ENCODE results near the gene RENBP. TPM values are rescaled to one million over a fixed set of nuclear protein-coding genes. Genes with fewer than 3 reads are reported as not detected.
A peak's percentile ranks its signal among the peaks of the same experiment; 100 is the strongest.

The RENBP gene
- total and polyA plus RNA-seq, 12 donors: 5.4 to 69.6 (median 26.1) TPM

- WGBS, 4 donors: 10 to 38% (median 26%) methylated on average over 17 to 56 of the region's 59 CpGs; no CpG with 5 or more reads in 1 of the 4 donors
- Histone ChIP-seq H3K27ac (peak within 1 kb of the TSS; percentile 86 to 98 (median 95)), H3K4me1 (replicated peaks in 1 of 2) (peaks cover 13 to 45% of the 10 kb centered on the region in 2 donors), H3K9me3 (replicated peaks in 1 of 3) (no peaks in the 10 kb centered on the region), H3K27me3 (no peaks in the 10 kb centered on the region), H3K36me3 (replicated peaks in 1 of 2) (peaks cover 0 to 11% of the 10 kb centered on the region in 2 donors), H3K4me3 (peak within 1 kb of the TSS in 1 of 4 donors; percentile 64)
- no peak for TF ChIP-seq POLR2A (IDR thresholded peaks at IDR 0.05)
- TF ChIP-seq CTCF (IDR thresholded peaks at IDR 0.05): peak in 1 of 6 experiments; percentile 0
- intact Hi-C loops (cut with DNase I): no loop called here
- DNase-seq: no peak
Measured at GRCh38 chrX:153925739-153926551, 18.5 kb downstream of the RENBP start, which contains the start of gene ARHGAP4. Gene ARHGAP4 (minus strand): TSS chrX:153926264. CDS start chrX:153926202, 62 bp downstream.

- no peaks in the 10 kb centered on the region for H3K9me3 ChIP-seq (replicated peaks in 1 of 3)
- peaks cover 13 to 45% of the 10 kb centered on the region in 2 donors for H3K4me1 ChIP-seq (replicated peaks in 1 of 2)
- no peaks in the 10 kb centered on the region for H3K27me3 ChIP-seq
- peak overlapping the region in 3 of 5 donors; percentile 68 to 96 (median 94) for H3K27ac ChIP-seq
- H3K36me3 ChIP-seq (replicated peaks in 1 of 2): peaks cover 0 to 5% of the 10 kb centered on the region in 2 donors
- intact Hi-C loops (cut with DNase I): no loop called here
- peak overlapping the region in 1 of 4 donors; percentile 64 for H3K4me3 ChIP-seq
- DNase-seq: no peak
- 73 to 83% (median 77%) methylated on average over 1 to 4 of the region's 4 CpGs for WGBS, 4 donors
- TF ChIP-seq CTCF (IDR thresholded peaks at IDR 0.05) (no peak), POLR2A (IDR thresholded peaks at IDR 0.05) (no peak)
Measured at GRCh38 chrX:153925387-153925738, 19.1 kb downstream of the RENBP start.

GRCh38 chrX:153924149-153924861 is 20.1 kb downstream of the RENBP start:
- 25 to 47% (median 45%) methylated on average over 7 to 14 of the region's 14 CpGs for WGBS, 4 donors
- Histone ChIP-seq H3K27ac (peak overlapping the region in 2 of 5 donors; percentile 34 to 96), H3K4me3 (no peak overlapping the region), H3K27me3 (peaks cover 1% of the 10 kb centered on the region), H3K9me3 (replicated peaks in 1 of 3) (no peaks in the 10 kb centered on the region), H3K4me1 (replicated peaks in 1 of 2) (peaks cover 13 to 39% of the 10 kb centered on the region in 2 donors), H3K36me3 (replicated peaks in 1 of 2) (no peaks in the 10 kb centered on the region)
- intact Hi-C loops (cut with DNase I): no loop called here
- peak in 6 of 7 donors; percentile 50 to 79 (median 63) for DNase-seq
- TF ChIP-seq POLR2A (IDR thresholded peaks at IDR 0.05): no peak
- TF ChIP-seq CTCF (IDR thresholded peaks at IDR 0.05): peak in 5 of 6 experiments; percentile 21 to 43 (median 31)
